GF-D8 (cell line): ENCODE data around the gene ANAPC2.

Experiments
- DNase-seq: peaks from one replicate; lab custom pipeline; 2025; lab: John Stamatoyannopoulos, UW

ANAPC2 gene, protein sequence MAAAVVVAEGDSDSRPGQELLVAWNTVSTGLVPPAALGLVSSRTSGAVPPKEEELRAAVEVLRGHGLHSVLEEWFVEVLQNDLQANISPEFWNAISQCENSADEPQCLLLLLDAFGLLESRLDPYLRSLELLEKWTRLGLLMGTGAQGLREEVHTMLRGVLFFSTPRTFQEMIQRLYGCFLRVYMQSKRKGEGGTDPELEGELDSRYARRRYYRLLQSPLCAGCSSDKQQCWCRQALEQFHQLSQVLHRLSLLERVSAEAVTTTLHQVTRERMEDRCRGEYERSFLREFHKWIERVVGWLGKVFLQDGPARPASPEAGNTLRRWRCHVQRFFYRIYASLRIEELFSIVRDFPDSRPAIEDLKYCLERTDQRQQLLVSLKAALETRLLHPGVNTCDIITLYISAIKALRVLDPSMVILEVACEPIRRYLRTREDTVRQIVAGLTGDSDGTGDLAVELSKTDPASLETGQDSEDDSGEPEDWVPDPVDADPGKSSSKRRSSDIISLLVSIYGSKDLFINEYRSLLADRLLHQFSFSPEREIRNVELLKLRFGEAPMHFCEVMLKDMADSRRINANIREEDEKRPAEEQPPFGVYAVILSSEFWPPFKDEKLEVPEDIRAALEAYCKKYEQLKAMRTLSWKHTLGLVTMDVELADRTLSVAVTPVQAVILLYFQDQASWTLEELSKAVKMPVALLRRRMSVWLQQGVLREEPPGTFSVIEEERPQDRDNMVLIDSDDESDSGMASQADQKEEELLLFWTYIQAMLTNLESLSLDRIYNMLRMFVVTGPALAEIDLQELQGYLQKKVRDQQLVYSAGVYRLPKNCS

DNA sequence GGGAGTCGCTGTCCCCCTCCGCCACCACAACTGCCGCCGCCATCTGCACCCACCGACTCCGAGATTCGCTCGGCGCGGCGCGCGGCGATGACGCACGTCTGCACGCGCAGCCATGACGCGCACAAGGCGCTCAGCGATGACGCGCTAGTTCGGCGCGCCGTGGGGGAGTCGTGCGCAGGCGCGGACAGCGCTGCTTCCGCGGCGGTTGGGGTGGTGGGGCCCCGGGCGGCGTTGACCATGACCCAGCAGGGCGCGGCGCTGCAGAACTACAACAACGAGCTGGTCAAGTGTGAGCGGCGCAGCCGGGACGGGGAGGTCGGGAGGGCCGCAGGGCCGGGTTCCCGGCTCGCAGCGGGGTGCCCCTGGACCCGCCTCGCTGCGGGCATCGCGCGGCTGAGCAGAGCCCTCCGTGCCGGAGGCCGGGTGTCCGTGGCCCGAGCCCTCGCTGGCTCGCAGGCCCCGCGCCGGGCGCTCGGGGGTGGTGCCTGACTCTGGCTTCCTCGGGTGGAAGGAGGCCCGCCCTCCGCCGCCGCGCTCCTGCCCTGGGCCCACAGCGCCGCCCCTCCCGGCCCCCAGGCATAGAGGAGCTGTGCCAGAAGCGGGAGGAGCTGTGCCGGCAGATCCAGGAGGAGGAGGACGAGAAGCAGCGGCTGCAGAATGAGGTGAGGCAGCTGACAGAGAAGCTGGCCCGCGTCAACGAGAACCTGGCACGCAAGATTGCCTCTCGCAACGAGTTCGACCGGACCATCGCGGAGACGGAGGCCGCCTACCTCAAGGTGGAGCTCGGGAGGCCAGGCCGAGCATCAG is at the start of gene ANAPC2, which contains the start of gene SSNA1:
Gene ANAPC2 (minus strand): TSS at position 71 of the 807 bp plus-strand sequence. CDS start 28 bp downstream, at position 43.
Gene SSNA1 (plus strand): TSS at position 187 of the 807 bp plus-strand sequence. CDS start 51 bp downstream, at position 238.
- DNase-seq: peak; percentile 75

DNA sequence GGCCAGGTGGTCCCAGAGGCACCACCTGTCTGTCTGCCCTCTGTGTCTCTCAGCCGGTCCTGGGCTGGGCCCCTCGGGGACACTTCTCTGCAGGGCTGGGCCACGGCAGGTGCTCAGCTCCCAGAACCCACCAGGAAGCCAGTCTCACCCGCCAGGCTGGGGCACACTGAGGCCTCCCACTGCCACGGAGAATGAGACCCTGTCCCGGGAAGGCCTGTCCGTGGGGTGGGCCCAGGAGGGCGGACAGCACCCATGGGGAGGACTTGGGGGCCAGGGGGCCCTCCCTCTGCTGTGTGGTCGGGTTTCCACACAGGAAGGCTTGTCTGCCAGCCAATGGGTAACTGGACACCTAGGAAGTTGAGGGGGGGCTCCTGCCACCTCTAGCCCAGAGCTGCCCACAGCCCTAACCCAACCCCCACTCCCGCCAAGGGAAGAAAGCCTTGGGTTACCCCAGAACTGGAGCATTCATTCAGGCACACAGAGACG is 48.6 kb upstream of the ANAPC2 start:
- peak; percentile 67 for DNase-seq

DNA sequence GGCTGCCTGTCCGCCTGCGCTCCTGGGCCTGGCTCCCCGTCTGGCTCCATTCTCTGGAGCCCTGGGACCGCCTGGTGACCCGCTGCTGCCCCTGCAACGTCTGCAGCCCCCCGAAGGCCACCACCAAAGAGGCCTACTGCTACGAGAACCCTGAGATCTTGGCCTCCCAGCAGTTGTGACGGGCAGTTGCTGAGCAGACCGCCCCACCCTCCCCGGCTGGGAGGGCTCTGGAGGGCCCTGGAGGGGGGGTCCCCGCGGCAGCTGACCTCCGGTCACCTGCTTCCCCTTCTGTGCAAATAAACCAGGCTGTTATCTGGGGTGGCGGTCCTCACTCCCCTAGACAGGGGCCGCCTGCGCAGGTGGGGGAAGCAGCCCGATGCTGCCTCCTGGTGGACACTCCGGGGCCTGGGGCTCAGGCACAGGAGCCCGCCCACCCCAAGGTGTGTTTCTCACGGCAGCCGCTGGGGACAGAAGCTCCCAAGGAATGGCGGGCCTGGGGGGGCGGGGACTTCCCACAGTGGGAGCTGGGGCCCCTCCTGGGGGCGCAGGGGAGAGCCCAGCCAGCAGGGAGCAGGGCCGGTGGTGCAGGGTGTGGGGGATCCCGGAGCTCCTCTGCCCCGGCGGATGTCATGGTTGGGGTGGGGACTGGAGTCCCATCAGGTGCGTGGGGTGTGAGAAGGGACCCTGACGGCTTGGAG is 48.0 kb upstream of the ANAPC2 start:
- peak; percentile 35 for DNase-seq

DNA sequence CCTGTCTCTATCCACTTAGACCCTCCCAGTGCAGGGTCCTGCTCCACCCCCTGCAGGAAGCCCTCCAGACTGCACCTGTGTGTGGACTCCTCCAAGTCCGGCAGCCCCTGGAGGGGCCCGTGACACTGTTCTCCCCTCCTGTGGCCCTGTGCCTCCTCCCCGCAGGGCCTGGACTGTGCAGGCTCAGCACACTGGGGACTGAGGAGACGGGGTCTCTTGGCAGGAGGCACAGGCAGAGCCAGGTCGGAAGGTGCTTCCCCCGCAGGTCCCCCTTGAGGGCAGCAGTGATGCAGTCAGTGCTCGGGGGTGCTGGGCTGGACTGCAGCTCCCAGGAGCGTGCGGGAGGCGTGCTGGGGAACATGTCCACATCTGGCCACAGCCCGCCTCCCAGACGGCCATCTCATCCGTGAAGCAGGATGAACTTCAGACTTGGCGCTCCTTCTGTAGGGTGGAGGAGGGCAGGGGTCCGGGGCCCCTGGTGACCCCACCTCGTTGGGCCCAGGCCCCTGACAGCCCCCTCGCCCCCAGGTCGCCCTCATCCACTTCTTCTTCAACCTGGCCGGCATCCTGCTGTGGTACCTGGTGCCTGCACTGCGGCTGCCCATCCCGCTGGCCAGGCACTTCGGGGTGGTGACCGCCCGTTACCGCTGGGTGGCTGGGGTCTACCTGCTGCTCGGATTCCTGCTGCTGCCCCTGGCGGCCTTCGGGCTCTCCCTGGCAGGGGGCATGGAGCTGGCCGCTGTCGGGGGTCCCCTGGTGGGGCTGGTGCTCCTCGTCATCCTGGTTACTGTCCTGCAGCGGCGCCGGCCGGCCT is 47.3 kb upstream of the ANAPC2 start:
- DNase-seq: no peak

DNA sequence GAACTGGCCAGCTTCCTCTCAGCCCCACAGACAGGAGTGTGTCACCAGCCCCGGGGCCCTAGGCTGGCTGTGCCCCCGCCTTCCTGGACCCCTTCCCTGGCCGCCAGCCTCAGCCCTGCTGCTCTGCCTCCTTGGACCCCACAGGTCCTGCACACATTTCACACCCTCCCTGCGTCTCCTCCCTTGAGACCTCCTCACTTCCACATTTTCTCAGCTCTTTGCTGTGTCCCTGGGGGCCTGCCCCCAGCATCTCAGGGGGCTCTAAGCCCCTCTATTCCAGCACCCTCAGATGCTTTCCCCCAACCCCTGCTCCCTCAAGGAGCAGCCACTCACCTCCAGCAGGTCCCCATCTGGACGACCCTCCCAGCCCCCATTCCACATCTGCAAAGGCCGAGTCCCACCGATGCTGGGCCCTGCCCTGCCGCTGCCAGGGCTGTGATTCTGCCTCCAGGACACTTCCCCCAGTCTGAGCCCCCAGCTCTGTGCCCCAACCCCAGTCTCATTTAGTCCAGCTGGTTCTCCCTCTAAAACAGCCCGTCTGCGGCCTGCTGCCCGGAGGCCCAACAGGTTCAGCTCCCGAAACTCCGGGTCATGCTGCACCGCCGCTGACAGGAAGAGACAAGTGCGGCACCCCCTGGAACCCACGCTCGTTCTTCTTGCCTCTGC is 46.5 kb upstream of the ANAPC2 start:
- no peak for DNase-seq

DNA sequence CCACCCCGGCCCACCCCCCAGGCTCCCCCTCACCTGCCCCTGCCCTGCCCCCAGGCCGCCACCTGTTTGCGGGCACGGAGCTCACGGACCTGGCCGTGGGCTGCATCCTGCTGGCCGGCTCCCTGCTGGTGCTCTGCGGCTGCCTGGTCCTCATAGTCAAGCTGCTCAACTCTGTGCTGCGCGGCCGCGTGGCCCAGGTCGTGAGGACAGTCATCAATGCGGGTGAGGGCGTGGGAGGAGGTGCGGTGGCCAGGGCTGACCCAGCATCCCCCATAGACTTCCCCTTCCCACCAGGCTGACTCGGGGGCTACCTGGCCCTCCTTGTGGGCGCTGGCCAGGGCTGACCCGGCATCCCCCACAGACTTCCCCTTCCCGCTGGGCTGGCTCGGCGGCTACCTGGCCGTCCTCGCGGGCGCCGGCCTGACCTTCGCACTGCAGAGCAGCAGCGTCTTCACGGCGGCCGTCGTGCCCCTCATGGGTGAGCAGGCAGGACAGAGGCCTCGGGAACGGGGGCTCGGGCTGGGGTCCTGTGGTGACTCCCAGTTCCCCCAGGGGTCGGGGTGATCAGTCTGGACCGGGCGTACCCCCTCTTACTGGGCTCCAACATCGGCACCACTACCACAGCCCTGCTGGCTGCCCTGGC is 45.8 kb upstream of the ANAPC2 start:
- DNase-seq: no peak

DNA sequence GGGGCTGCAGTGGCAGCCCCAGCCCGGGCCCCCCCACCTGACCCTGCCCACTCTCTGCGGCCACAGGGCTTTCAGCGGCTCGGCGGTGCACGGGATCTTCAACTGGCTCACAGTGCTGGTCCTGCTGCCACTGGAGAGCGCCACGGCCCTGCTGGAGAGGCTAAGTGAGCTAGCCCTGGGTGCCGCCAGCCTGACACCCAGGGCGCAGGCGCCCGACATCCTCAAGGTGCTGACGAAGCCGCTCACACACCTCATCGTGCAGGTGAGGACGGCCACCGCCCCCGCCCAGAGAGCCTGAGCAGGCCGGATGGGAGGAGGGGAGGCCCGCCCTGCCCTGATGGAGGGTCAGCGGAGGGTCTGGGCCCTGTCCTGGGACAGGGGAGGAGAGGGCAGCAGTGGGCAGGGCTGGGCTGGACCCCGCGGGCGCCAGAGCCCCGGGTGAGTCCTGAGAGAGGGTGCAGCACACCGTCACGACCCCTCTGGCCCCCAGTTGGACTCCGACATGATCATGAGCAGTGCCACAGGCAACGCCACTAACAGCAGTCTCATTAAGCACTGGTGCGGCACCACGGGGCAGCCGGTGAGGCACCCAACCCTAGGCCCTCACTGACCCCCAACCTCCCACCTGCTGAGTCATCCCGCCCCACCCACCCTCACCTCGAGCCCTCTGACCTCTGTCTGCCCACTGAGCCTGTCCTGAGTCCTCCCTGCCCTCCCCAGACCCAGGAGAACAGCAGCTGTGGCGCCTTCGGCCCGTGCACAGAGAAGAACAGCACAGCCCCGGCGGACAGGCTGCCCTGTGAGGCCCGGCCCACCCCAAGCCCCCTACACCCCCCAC is 45.0 kb upstream of the ANAPC2 start:
- no peak for DNase-seq

DNA sequence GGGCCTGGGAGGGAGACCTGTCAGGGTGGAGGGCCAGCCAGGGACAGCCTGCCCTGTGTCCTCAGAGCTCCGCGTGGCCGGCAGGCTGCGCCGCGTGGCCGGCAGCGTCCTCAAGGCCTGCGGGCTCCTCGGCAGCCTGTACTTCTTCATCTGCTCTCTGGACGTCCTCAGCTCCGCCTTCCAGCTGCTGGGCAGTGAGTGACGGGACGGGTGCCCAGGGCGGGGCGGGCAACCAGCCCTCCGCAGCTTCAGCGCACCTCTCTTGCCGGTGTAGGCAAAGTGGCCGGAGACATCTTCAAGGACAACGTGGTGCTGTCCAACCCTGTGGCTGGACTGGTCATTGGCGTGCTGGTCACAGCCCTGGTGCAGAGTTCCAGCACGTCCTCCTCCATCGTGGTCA is 44.1 kb upstream of the ANAPC2 start:
- DNase-seq: no peak

DNA sequence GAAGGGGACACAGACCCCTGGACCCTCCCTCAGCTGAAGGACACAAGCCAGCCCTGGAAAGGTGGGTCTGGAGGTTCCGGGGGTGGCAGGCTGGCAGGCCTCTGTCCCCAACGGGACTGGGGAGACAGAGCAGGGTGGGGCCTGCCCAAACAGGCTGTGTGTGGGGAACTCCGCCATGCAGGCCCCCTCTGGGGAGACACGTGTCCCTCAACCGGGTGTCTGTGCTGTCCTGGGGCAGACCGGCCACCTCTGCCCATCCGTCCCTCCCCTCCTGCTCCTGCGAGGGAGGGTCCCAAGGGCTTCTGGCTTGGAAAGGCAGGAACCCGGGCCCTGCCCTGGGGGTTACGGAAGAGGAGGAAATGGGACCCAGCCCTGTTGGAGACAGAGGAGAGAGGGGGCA is 43.7 kb upstream of the ANAPC2 start:
- DNase-seq: no peak

DNA sequence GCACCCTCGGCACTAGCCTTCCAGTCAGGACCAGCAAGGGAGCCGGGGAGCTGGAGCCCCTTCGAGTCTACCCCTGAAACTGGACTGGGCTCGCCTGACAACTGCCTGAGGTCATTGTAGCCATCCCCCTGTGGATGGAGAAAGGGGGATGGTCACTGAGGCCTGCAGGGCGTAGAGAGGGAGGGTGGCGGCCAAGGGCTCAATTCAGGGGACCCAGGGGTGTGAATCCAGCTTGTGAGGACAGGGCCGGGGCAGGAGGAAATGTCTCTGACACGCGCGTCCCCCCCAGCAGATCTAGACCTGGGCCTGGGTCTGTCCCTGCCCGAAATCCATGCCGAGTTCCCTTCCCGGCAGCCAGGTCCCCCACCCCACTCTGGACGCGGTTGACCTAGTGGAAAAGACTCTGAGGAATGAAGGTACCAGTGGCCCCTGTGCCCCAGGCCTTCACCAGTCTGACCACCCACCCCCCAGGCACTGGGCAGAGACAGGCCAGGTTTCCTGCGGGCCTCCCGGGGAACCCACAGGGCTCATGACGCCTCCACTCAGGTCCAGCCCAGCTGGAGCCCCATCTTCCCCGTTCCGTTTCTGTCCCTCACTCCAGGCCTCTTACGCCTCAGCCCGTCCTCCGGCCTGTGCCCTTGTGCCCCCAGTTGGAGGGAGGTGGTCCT is 43.1 kb upstream of the ANAPC2 start:
- DNase-seq: no peak

DNA sequence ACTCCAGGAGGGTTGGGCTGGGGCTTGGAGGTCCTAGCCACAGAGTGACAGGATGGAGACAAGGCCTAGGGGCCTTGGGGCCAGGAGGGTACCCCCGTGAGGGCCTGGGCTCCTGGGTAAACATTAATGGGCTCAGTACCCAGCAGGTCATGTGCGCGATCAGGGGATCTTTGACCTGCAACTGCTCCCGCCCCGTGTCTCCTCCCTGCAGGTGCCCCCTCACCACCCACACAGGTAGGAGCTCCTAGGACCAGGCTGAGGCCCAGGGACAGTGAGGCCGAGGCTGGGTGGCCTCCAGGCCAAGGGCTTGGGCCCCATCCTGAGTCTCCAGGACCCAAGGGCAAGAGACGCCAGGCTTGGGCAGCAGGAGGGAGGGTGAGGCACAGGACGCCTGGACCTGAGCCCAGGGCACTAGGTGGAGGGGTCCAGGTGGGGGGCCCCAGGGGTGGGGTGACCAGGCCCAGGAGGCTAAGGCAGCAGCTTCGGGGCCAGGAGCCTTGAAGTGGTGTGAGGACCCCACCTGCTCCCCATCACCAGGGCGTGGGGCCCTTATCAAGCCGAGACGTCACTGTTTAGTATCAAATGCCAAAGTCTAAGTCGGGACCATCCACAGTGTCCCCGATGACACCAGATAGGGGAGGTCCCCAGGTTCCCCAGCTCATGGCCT is 42.5 kb upstream of the ANAPC2 start, which contains the start of gene SLC34A3:
Gene SLC34A3 (plus strand): TSS at position 197 of the 667 bp plus-strand sequence. CDS start 802 bp downstream, outside the sequence.
- no peak for DNase-seq

DNA sequence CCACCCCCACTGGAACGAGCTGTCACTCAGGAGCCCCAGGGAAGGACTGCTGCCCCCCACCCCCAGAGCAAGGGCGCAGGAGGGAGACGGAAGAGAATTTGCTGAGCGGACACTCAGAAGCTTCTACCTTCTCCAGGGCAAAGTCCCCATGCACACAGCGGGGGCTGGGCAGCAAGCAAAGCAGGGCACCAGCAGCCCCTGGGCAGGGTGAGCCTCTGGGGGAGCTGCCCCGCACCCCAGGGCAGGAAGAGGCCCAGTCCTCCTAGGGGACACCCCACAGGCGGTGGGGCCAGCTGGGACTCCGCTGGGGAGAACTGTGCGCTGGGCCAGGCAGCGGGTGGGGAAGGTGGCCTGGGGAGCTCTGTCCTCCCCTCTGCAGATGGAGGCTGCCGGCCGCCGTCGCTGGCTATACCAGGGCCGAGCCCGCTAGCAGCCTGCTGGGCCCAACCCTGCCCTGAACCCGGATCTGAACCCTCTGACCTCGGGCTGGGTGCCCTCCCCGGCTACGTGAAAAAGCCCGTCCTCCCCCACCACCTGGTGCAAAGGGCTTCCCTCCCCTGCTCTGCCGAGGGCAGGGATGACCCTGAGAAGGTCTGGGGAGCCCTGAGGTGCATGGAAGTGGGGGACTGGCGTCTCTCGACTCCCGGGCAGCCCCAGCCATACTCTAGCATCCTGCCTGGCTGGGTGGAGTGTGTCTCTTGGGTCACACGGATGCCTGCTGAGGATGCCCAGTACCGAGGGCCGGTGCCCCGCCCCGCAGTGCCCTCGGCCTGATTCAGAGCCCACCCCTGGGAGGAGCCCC is 41.7 kb upstream of the ANAPC2 start:
- DNase-seq: no peak

DNA sequence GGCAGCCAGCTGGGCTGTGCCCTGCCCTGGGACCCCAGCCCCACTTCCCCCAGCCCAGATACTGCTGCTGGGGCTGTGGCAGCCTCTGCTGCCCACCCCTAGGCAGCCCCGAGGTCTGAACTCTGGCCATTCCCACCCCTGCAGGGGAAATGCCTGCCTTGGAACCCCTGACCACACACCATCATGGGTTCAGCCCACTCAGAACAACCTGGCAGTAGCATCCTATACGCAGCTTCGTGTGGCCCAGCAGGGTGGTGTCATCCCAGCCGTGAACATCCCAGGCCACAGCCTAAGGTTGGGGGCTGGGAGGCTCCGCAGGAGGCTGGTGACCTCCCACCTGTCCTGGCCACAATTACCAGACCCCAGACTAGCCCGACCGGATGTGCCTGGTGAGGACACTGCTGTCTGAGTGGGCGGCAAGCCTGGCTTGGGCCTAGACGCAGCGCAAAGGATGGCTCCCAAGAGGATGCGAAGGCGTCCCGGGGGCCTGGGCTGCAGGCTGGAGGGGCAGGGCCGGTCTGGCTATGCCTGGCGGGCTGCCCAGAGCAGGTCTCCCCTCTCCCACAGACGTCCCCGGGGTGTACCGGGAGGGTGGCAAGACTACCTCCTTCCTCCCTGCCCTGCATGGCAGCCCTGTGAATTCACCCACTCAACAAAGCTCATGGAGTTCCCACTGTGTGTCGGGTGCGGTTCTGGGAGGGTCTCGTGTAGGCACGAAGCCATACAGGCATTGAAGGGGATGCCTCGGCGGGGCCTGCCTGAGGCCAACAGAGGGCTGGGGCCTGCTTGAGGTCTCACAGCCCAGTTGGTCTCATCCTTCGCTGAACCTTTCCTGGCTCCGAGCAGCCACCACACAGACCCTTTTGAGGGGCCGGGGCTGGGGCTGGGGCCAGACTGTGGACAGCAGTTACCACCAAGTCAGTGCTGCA is 40.9 kb upstream of the ANAPC2 start:
- no peak for DNase-seq

DNA sequence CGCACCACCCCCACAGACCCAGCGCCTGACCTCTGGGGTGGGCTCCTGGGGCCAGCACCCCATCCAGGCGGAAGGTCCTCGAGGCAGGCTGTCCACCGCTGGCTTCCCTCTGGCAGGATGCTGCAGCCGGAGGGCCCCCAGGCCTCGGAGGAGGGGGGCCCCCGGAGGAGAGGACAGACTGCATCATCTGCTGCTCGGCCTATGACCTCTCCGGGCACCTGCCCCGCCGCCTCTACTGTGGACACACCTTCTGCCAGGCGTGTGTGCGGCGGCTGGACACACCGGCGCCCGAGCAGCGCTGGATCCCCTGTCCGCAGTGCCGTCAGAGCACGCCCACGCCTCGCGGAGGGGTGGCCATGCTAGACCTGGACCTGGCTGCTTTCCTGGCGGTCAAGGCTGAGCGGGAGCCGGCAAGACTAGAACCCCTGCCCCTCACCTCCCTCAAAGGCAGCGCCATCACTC is 40.2 kb upstream of the ANAPC2 start:
- no peak for DNase-seq

DNA sequence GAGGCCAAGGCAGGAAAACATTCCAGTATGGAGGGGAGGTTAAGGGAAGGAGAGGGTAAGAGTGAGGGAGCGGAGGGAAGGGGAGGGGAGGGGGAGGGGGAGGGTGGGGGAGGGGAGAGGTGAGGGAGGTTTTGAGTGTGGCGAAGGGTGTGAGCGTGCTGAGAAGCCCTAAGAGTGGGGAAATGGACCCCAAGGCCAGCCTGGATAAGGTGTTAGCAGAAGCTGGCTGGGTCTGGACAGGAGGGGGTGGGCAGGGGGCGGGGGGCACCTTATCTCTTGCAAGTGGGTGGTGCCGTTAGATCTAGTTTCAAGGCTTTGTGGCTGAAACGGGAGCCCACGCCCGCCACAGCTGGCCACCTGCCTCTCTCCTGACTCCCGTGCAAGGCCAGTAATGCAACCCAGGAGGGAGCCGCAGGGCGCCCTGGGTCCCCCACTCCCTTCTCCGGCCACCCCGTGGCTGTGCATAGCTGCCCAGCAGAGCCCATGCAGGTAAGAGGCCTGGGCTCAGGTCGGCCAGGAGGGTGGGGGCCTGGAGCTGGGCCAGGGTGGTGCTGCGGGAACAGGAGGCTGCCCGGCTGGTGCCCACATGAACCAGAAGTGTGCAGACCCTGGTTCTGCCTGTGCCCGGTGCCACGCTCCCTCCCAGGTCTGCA is 39.6 kb upstream of the ANAPC2 start:
- DNase-seq: no peak
